HEK293 (cell line): ENCODE data around the gene NUDT16L1.

Source experiments
- CTCF ChIA-PET: fragments of 350-600 bp; formaldehyde crosslinking; extraction: SDS; loops from one replicate; lab custom pipeline; 2021; ENCODE audit warnings: antibody characterized with exemption; lab: Yijun Ruan, JAX
- POLR2A ChIA-PET: fragments of 300-600 bp; formaldehyde crosslinking; extraction: SDS; loops from one replicate; lab custom pipeline; 2020; ENCODE audit warnings: antibody characterized with exemption, inconsistent platforms; lab: Yijun Ruan, JAX
- H3K27ac ChIP-seq: fragments of 200-500 bp; sonication (Bioruptor generic); 2 replicates; pipeline ENCODE4 v1.5.1; 2014; ENCODE audit warnings: low read depth, low read length, control low read depth, inconsistent platforms; ENCODE audit errors: extremely low read depth
- H3K36me3 ChIP-seq, 2 experiments: fragments of 200-500 bp in 1 of 2; sonication (Bioruptor generic) in 1 of 2; 1 replicate in 1 of 2; 2 replicates in 1 of 2; pipeline ENCODE4 v1.5.1; 2014 to 2017; ENCODE audit warnings: inconsistent platforms in 2 of 2, low read length in 2 of 2; ENCODE audit not compliant: control insufficient read depth in 2 of 2, insufficient read depth in 1 of 2
- H3K4me1 ChIP-seq: fragments of 200-500 bp; sonication (Bioruptor generic); 2 replicates; pipeline ENCODE4 v1.5.1; 2014; ENCODE audit warnings: mild to moderate bottlenecking, low read length, inconsistent platforms; ENCODE audit not compliant: control insufficient read depth, insufficient read depth
- H3K4me3 ChIP-seq: 2 replicates; pipeline ENCODE4 v1.5.1; 2011; ENCODE audit warnings: low read depth, mild to moderate bottlenecking, control low read depth, low read length, moderate library complexity
- H3K9me3 ChIP-seq: fragments of 200-500 bp; sonication (Bioruptor generic); 2 replicates; pipeline ENCODE4 v1.5.1; 2014; ENCODE audit warnings: low read depth, low read length, inconsistent platforms; ENCODE audit not compliant: control insufficient read depth, insufficient read depth
- EGR2 ChIP-seq: fragments of 450-650 bp; formaldehyde crosslinking; IDR thresholded peaks from 2 replicates; pipeline ENCODE4 v1.5.1; 2016; ENCODE audit warnings: low read depth, missing biosample characterization, missing genetic modification characterization
- GLIS1 ChIP-seq: fragments of 450-650 bp; formaldehyde crosslinking; IDR thresholded peaks from 2 replicates; pipeline ENCODE4 v1.5.1; 2016; ENCODE audit warnings: missing biosample characterization, missing genetic modification characterization
- MYNN ChIP-seq: fragments of 450-650 bp; formaldehyde crosslinking; IDR thresholded peaks from 2 replicates; pipeline ENCODE4 v1.5.1; 2016; ENCODE audit warnings: missing biosample characterization, missing genetic modification characterization, borderline replicate concordance
- RBAK ChIP-seq: fragments of 450-650 bp; formaldehyde crosslinking; IDR thresholded peaks from 2 replicates; pipeline ENCODE4 v1.5.1; 2016; ENCODE audit warnings: missing biosample characterization, missing genetic modification characterization
- REPIN1 ChIP-seq: fragments of 450-650 bp; formaldehyde crosslinking; IDR thresholded peaks from 2 replicates; pipeline ENCODE4 v1.5.1; 2017; ENCODE audit warnings: missing biosample characterization, missing genetic modification characterization, low read depth
- SETDB1 ChIP-seq: IDR thresholded peaks from one replicate; pipeline ENCODE4 v1.6.1; 2017; ENCODE audit warnings: mild to moderate bottlenecking, low read length, moderate library complexity, mixed read lengths; ENCODE audit not compliant: insufficient read length
- TCF7L2 ChIP-seq: IDR thresholded peaks from 2 replicates; pipeline ENCODE4 v1.6.1; 2011; ENCODE audit warnings: low read depth, mild to moderate bottlenecking, inconsistent platforms, low read length, moderate library complexity, borderline replicate concordance
- YY2 ChIP-seq: fragments of 450-650 bp; formaldehyde crosslinking; IDR thresholded peaks from 2 replicates; pipeline ENCODE4 v1.5.1; 2016; ENCODE audit warnings: missing biosample characterization, missing genetic modification characterization
- ZBTB8A ChIP-seq: fragments of 450-650 bp; formaldehyde crosslinking; IDR thresholded peaks from 2 replicates; pipeline ENCODE4 v1.5.1; 2016; ENCODE audit warnings: missing biosample characterization, missing genetic modification characterization
- ZEB2 ChIP-seq: fragments of 450-650 bp; formaldehyde crosslinking; IDR thresholded peaks from 2 replicates; pipeline ENCODE4 v1.5.1; 2016; ENCODE audit warnings: missing biosample characterization, missing genetic modification characterization
- ZFP69B ChIP-seq: fragments of 450-650 bp; formaldehyde crosslinking; IDR thresholded peaks from 2 replicates; pipeline ENCODE4 v1.5.1; 2016; ENCODE audit warnings: missing biosample characterization, missing genetic modification characterization
- ZIC2 ChIP-seq: fragments of 450-650 bp; formaldehyde crosslinking; IDR thresholded peaks from 2 replicates; pipeline ENCODE4 v1.5.1; 2016; ENCODE audit warnings: missing biosample characterization, missing genetic modification characterization
- ZNF121 ChIP-seq: fragments of 450-650 bp; formaldehyde crosslinking; IDR thresholded peaks from 2 replicates; pipeline ENCODE4 v1.5.1; 2016; ENCODE audit warnings: missing biosample characterization, missing genetic modification characterization
- ZNF132 ChIP-seq: fragments of 450-650 bp; formaldehyde crosslinking; IDR thresholded peaks from 2 replicates; pipeline ENCODE4 v1.5.1; 2017; ENCODE audit warnings: missing biosample characterization, missing genetic modification characterization, borderline replicate concordance
- ZNF19 ChIP-seq: fragments of 450-650 bp; formaldehyde crosslinking; IDR thresholded peaks from 2 replicates; pipeline ENCODE4; 2016; ENCODE audit warnings: missing biosample characterization, missing genetic modification characterization, low read depth
- ZNF202 ChIP-seq: fragments of 450-650 bp; formaldehyde crosslinking; IDR thresholded peaks from 2 replicates; pipeline ENCODE4 v1.5.1; 2016; ENCODE audit warnings: missing biosample characterization, missing genetic modification characterization, borderline replicate concordance
- ZNF239 ChIP-seq: fragments of 450-650 bp; formaldehyde crosslinking; IDR thresholded peaks from 2 replicates; pipeline ENCODE4 v1.5.1; 2016; ENCODE audit warnings: missing biosample characterization, missing genetic modification characterization
- ZNF391 ChIP-seq: fragments of 450-650 bp; formaldehyde crosslinking; IDR thresholded peaks from 2 replicates; pipeline ENCODE4 v1.5.1; 2016; ENCODE audit warnings: low read depth, missing biosample characterization, missing genetic modification characterization, borderline replicate concordance
- ZNF514 ChIP-seq: fragments of 450-650 bp; formaldehyde crosslinking; IDR thresholded peaks from 2 replicates; pipeline ENCODE4 v1.5.1; 2016; ENCODE audit warnings: missing biosample characterization, missing genetic modification characterization
- ZNF544 ChIP-seq: fragments of 450-650 bp; formaldehyde crosslinking; IDR thresholded peaks from 2 replicates; pipeline ENCODE4 v1.5.0; 2017; ENCODE audit warnings: missing biosample characterization, missing genetic modification characterization
- ZNF596 ChIP-seq: fragments of 450-650 bp; IDR thresholded peaks from 2 replicates; pipeline ENCODE4 v1.5.0; 2018; ENCODE audit warnings: missing biosample characterization, mild to moderate bottlenecking, missing genetic modification characterization, moderate library complexity
- ZNF785 ChIP-seq: fragments of 450-650 bp; formaldehyde crosslinking; IDR thresholded peaks from 2 replicates; pipeline ENCODE4 v1.5.1; 2016; ENCODE audit warnings: missing biosample characterization, missing genetic modification characterization
- ZNF830 ChIP-seq: fragments of 450-650 bp; IDR thresholded peaks from 2 replicates; pipeline ENCODE4 v1.5.0; 2018; ENCODE audit warnings: missing biosample characterization, missing genetic modification characterization, low read depth, mild to moderate bottlenecking, moderate library complexity
- TF ChIP-seq, protein P1 (sequence below): fragments of 450-650 bp; formaldehyde crosslinking; IDR thresholded peaks from 2 replicates; pipeline ENCODE4 v1.5.1; 2016; ENCODE audit warnings: missing biosample characterization, missing genetic modification characterization, low read depth

NUDT16L1 gene

DNA sequence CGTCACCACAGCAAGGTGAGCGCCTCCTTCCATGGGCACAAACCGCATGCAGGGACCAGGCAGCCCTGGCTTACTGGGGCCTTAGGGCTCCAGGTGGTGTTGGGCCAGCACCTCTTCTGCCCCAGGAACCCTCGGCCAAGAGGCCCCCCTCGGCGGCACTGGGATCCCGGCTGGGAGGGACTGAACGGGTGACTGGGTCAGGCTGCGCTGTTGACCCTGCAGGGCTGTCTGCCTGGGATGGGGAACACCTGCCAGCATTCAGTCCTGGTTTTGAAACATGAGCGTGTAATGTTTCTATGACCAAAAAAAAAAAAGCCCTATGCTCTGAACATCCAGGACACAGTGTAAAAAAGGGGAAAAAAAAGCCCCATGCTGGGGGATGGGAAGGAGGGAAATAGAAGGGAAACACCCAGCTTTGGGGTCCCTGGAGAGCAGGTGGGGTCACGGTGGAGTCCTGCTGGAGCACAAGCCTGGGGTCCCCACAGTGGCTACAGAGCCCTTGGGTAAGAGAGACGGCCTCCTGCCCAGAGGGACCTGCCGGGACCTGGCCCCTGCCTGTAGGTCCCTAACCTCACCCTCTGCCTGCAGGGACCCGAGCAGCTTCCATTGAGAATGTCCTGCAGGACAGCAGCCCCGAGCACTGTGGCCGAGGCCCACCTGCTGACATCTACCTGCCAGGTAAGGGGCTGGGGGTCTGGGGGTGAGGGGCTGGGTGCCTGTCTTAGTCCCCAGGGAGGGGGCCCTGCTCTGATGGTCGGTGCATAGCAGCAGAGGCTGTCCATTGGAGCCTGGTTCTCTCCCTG lies 9.9 kb upstream of the NUDT16L1 start:
- TF ChIP-seq ZNF391 (tag by site-specific recombination) (no peak), ZNF121 (tag by site-specific recombination) (no peak), ZNF514 (no peak)
- TF ChIP-seq, protein P1, sequence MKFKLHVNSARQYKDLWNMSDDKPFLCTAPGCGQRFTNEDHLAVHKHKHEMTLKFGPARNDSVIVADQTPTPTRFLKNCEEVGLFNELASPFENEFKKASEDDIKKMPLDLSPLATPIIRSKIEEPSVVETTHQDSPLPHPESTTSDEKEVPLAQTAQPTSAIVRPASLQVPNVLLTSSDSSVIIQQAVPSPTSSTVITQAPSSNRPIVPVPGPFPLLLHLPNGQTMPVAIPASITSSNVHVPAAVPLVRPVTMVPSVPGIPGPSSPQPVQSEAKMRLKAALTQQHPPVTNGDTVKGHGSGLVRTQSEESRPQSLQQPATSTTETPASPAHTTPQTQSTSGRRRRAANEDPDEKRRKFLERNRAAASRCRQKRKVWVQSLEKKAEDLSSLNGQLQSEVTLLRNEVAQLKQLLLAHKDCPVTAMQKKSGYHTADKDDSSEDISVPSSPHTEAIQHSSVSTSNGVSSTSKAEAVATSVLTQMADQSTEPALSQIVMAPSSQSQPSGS (tag by site-specific recombination): no peak
- no peak overlapping the region for H3K27ac ChIP-seq
- POLR2A ChIA-PET: no interaction called here
- H3K4me3 ChIP-seq: no peak overlapping the region
- H3K9me3 ChIP-seq: no peaks in the 10 kb centered on the region
- no peaks in the 10 kb centered on the region for H3K4me1 ChIP-seq
- peaks cover 0 to 90% of the 10 kb centered on the region in 2 experiments; a peak in 1 of 3 replicates for H3K36me3 ChIP-seq
- CTCF ChIA-PET: interaction anchor here (0.6 kb wide), 2 partner anchors 41 to 60 kb away, joined by 3 to 4 read pairs; no protein-coding TSS in a partner anchor

DNA sequence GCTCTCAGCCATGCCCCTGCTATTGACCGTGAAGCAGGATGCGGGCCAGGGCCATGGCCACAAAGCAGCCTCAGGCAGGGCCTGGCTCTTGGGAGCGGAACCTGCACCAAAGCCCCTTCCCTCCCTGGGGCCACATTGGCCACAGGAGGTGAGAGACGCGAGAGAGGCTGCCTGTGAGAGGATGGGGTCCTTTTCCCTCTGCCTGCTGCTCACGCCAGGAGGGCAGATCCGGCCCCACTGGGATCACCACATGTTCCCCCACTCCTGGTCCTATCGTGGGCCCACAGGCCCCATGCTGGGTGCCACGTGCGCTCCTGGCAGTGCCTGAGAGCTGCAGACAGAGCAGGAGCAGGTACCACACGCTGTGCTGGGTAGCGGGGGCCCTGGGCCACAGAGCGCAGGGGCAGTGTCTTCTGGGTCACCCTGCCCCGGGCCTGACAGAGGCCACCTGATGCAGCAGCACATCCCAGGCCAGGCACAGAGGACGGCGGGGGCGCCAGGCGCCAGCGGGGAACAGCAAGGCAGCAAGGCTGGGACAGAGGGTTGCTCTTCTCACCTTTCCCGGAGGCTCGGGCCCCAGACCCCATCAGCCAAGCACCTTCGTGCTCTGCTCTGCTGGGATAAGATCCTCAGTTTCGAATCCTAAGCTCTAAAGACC lies 9.2 kb upstream of the NUDT16L1 start:
- Histone ChIP-seq H3K4me1 (no peaks in the 10 kb centered on the region), H3K36me3 (peaks cover 0 to 88% of the 10 kb centered on the region in 2 experiments; a peak in 1 of 3 replicates), H3K27ac (no peak overlapping the region), H3K9me3 (no peaks in the 10 kb centered on the region), H3K4me3 (no peak overlapping the region)
- TF ChIP-seq ZFP69B (tag by site-specific recombination) (0 out of 2 replicates have a peak, but pooled peaks have one; percentile 29), SETDB1 (no peak), ZNF202 (tag by site-specific recombination) (no peak), ZIC2 (peak; percentile 80)
- TF ChIP-seq, protein P1 (tag by site-specific recombination): no peak
- POLR2A ChIA-PET: no interaction called here
- CTCF ChIA-PET: interaction anchor here (0.6 kb wide), 1 partner anchor 59 kb away, joined by 4 read pairs; no protein-coding TSS in a partner anchor

DNA sequence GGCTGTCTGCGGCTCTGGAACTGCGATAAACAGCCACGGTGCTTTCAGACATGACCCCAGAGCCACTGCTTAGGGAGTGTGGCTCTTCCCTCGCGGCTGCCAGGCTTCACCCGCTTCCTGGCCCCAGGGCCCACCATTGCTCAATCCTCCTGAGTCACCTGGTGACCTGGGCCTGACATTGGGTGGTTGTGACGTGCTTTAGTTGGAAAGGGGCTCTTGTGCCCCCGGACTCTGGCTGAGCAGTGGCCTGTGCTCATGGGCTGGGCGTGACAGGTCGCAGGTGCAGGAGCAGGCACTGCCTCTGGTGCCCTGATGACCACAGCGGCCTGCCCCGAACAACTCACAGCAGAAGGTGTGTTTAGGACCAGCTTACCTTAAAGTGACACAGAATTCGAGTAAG lies 8.6 kb upstream of the NUDT16L1 start:
- ChIA-PET CTCF (no interaction called here), POLR2A (no interaction called here)
- TF ChIP-seq ZNF596: no peak
- no peak for TF ChIP-seq ZEB2 (tag by site-specific recombination)
- TF ChIP-seq ZNF239: no peak
- no peak for TF ChIP-seq ZNF544 (tag by site-specific recombination)
- TF ChIP-seq ZNF132 (tag by site-specific recombination): no peak
- H3K4me1 ChIP-seq: no peaks in the 10 kb centered on the region
- no peaks in the 10 kb centered on the region for H3K9me3 ChIP-seq
- H3K36me3 ChIP-seq: peaks cover 0 to 85% of the 10 kb centered on the region in 2 experiments; a peak in 1 of 3 replicates
- H3K4me3 ChIP-seq: no peak overlapping the region
- H3K27ac ChIP-seq: no peak overlapping the region

DNA sequence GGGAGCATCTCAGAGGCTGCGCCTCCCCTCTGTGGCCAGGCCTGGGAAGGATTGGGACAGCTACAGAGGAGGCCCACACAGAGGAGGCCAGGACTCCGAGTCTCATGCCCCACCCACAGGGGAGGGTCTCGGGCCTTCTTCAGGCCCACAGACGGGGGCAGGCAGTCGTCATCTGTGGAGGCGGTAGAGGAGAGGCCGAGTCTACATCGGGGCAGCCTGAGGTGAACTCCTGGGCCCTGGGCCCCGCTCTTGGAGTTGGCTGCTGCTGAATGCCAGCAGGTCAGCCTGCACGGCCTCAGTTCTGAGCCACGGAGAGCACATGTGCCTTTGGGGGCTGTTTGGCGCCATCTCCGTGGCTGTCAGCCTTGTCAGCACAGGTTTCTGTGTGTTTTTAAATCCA lies 8.1 kb upstream of the NUDT16L1 start:
- ChIA-PET CTCF (no interaction called here), POLR2A (no interaction called here)
- H3K9me3 ChIP-seq: no peaks in the 10 kb centered on the region
- no peaks in the 10 kb centered on the region for H3K4me1 ChIP-seq
- H3K27ac ChIP-seq: no peak overlapping the region
- peaks cover 0 to 83% of the 10 kb centered on the region in 2 experiments; a peak in 1 of 3 replicates for H3K36me3 ChIP-seq
- H3K4me3 ChIP-seq: no peak overlapping the region
- TF ChIP-seq YY2 (tag by site-specific recombination) (no peak), EGR2 (peak; percentile 48; the same call in 1 of the 2 replicates), ZNF19 (tag by site-specific recombination) (no peak), ZNF785 (tag by site-specific recombination) (no peak), ZNF596 (no peak), TCF7L2 (no peak), ZNF830 (tag by site-specific recombination) (no peak), GLIS1 (tag by site-specific recombination) (peak; percentile 35; the same call in 1 of the 2 replicates), MYNN (tag by site-specific recombination) (no peak), ZBTB8A (tag by site-specific recombination) (no peak), RBAK (tag by site-specific recombination) (no peak), REPIN1 (tag by site-specific recombination) (no peak)
